ENCODE measurements around the gene PTPRT.

DNA sequence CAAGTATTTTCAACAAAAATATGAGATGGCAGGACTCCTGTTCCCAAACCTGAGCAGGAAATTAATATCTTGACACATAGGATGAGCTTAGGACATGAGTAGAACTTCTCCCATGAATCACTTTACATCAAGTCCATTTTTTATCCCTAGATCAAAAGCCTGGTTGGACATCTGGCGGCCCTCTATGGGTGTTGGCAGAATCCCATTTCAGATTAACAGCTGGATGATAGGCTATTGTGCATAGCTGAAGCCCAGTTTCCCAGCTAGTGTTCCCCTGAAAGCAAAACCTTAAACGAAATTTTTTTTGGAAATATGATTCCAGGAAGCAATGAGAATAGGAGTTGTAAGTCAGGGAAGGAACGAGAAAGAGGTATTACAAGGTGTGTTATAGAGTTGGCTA lies 1122.1 kb downstream of the PTPRT start:
- TF ChIP-seq POLR2AphosphoS5 (IDR thresholded peaks at IDR 0.05; ENCODE audit: insufficient read depth in 1 of 2, low read depth in 1 of 2) (no peak), POLR2A (IDR thresholded peaks at IDR 0.05) (no peak)
- TF ChIP-seq, protein P1, sequence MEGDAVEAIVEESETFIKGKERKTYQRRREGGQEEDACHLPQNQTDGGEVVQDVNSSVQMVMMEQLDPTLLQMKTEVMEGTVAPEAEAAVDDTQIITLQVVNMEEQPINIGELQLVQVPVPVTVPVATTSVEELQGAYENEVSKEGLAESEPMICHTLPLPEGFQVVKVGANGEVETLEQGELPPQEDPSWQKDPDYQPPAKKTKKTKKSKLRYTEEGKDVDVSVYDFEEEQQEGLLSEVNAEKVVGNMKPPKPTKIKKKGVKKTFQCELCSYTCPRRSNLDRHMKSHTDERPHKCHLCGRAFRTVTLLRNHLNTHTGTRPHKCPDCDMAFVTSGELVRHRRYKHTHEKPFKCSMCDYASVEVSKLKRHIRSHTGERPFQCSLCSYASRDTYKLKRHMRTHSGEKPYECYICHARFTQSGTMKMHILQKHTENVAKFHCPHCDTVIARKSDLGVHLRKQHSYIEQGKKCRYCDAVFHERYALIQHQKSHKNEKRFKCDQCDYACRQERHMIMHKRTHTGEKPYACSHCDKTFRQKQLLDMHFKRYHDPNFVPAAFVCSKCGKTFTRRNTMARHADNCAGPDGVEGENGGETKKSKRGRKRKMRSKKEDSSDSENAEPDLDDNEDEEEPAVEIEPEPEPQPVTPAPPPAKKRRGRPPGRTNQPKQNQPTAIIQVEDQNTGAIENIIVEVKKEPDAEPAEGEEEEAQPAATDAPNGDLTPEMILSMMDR (IDR thresholded peaks at IDR 0.05): no peak
